Adrenal gland (tissue), 5 donors: Measurements from ENCODE around the gene EPB41L2.

Source experiments
- POLR2A ChIP-seq, 2 donors: fragments of 450-650 bp; IDR thresholded peaks; one replicate each; pipeline ENCODE4 v1.6.1; 2017; ENCODE audit warnings: antibody characterized with exemption in 2 of 2, mild to moderate bottlenecking in 2 of 2, moderate library complexity in 1 of 2
- TF ChIP-seq, protein P1 (sequence below), 6 experiments: fragments of 450-650 bp in 4 of 6; fragments of 200-600 bp in 2 of 6; sonication (generic) in 1 of 6; IDR thresholded peaks; 1 replicate in 5 of 6; 2 replicates in 1 of 6; pipeline versions ENCODE4 v1.5.1 to v1.8.0; 2016 to 2021; ENCODE audit warnings: antibody characterized with exemption in 6 of 6, mild to moderate bottlenecking in 2 of 6, moderate library complexity in 1 of 6
- donor health status: DM: no; HTN: no; CAD: no.

GRCh38 chr6:130814506-130814905 lies 248.5 kb downstream of the EPB41L2 start:
- TF ChIP-seq, protein P1, sequence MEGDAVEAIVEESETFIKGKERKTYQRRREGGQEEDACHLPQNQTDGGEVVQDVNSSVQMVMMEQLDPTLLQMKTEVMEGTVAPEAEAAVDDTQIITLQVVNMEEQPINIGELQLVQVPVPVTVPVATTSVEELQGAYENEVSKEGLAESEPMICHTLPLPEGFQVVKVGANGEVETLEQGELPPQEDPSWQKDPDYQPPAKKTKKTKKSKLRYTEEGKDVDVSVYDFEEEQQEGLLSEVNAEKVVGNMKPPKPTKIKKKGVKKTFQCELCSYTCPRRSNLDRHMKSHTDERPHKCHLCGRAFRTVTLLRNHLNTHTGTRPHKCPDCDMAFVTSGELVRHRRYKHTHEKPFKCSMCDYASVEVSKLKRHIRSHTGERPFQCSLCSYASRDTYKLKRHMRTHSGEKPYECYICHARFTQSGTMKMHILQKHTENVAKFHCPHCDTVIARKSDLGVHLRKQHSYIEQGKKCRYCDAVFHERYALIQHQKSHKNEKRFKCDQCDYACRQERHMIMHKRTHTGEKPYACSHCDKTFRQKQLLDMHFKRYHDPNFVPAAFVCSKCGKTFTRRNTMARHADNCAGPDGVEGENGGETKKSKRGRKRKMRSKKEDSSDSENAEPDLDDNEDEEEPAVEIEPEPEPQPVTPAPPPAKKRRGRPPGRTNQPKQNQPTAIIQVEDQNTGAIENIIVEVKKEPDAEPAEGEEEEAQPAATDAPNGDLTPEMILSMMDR (IDR thresholded peaks at IDR 0.05): no peak
- TF ChIP-seq POLR2A (IDR thresholded peaks at IDR 0.05): no peak
